A549 (cell line): ENCODE data around the gene KSR2. TPM values are rescaled to one million over a fixed set of nuclear protein-coding genes. Genes with fewer than 3 reads are reported as not detected.

Source experiments
- ATAC-seq, 2 experiments: fragments of 200-7000 bp in 1 of 2; fragments of >200 bp in 1 of 2; cut with Nextera tagmentation in 1 of 2; cut with Tn5 transposase in 1 of 2; 3 replicates each; pipeline versions ENCODE4 v1.8.0 to v1.9.1; 2018 to 2020; ENCODE audit warnings: mild to moderate bottlenecking in 1 of 2, moderate library complexity in 1 of 2
- CTCF ChIA-PET: fragments of 300-600 bp; sonication (Branson Sonifier 250); formaldehyde crosslinking; extraction: SDS; loops from one replicate; lab custom pipeline; 2021; ENCODE audit warnings: antibody characterized with exemption, inconsistent platforms; lab: Yijun Ruan, JAX
- POLR2A ChIA-PET: fragments of 350-600 bp; formaldehyde crosslinking; extraction: SDS; loops from one replicate; lab custom pipeline; 2021; ENCODE audit warnings: antibody characterized with exemption, inconsistent platforms; lab: Yijun Ruan, JAX
- DNase-seq, 2 experiments: peaks; one replicate each; pipeline versions ENCODE4 v3.0.0 to v3.0.0-alpha.2; 2011 to 2016; ENCODE audit warnings: low read depth in 1 of 2, low spot score in 1 of 2
- FAIRE-seq: peaks from 2 replicates; lab custom pipeline; 2011; peaks lifted over from hg19 to GRCh38; lab: Jason Lieb, UNC
- H3K27ac ChIP-seq, 2 experiments: fragments of >200 bp; sonication (Bioruptor Twin); formaldehyde crosslinking; 3 replicates each; pipeline ENCODE4 v1.5.1; 2016 to 2017
- H3K4me1 ChIP-seq: fragments of >200 bp; sonication (Bioruptor Twin); formaldehyde crosslinking; 3 replicates; pipeline ENCODE4 v1.6.1; 2016
- H3K4me2 ChIP-seq: fragments of >200 bp; sonication (Bioruptor Twin); formaldehyde crosslinking; 3 replicates; pipeline ENCODE4 v1.6.1; 2016
- H3K4me3 ChIP-seq: fragments of >200 bp; sonication (Bioruptor Twin); formaldehyde crosslinking; 3 replicates; pipeline ENCODE4 v1.5.1; 2016
- H3K9me3 ChIP-seq: fragments of >200 bp; sonication (Bioruptor Twin); formaldehyde crosslinking; 3 replicates; pipeline ENCODE4 v1.6.1; 2016
- ATOH8 ChIP-seq: fragments of 250-450 bp; sonication (Bioruptor Pico); IDR thresholded peaks from 2 replicates; pipeline ENCODE4 v1.5.0; 2020; ENCODE audit warnings: low read depth, mild to moderate bottlenecking, moderate library complexity
- BCL3 ChIP-seq: fragments of >200 bp; sonication (Bioruptor Twin); formaldehyde crosslinking; IDR thresholded peaks from 3 replicates; pipeline ENCODE4 v1.6.1; 2016
- CBX2 ChIP-seq: fragments of 200-600 bp; sonication (generic); IDR thresholded peaks from 2 replicates; pipeline ENCODE4 v1.6.1; 2016; ENCODE audit warnings: low read depth, mild to moderate bottlenecking, borderline replicate concordance
- CBX8 ChIP-seq: fragments of 200-600 bp; sonication (generic); IDR thresholded peaks from 2 replicates; pipeline ENCODE4 v1.6.1; 2016
- ELK1 ChIP-seq: fragments of 150-350 bp; IDR thresholded peaks from 2 replicates; pipeline ENCODE4 v1.6.1; 2014; ENCODE audit warnings: low read depth, mild to moderate bottlenecking, low read length
- FOXS1 ChIP-seq: fragments of 250-450 bp; sonication (Bioruptor Pico); IDR thresholded peaks from 2 replicates; pipeline ENCODE4 v1.5.0; 2020; ENCODE audit warnings: mild to moderate bottlenecking, moderate library complexity
- GATA3 ChIP-seq: IDR thresholded peaks from 2 replicates; pipeline ENCODE4 v1.6.1; 2012; ENCODE audit warnings: borderline replicate concordance
- HEYL ChIP-seq: fragments of 250-450 bp; sonication (Bioruptor Pico); IDR thresholded peaks from 2 replicates; pipeline ENCODE4 v1.8.0; 2021; ENCODE audit warnings: mild to moderate bottlenecking, moderate library complexity
- HOXB13 ChIP-seq: fragments of 250-450 bp; sonication (Bioruptor Pico); IDR thresholded peaks from 2 replicates; pipeline ENCODE4 v1.5.0; 2020; ENCODE audit warnings: low read depth, mild to moderate bottlenecking, moderate library complexity
- MAFK ChIP-seq: fragments of 450-650 bp; IDR thresholded peaks from 2 replicates; pipeline ENCODE4 v1.6.1; 2014; ENCODE audit not compliant: partially characterized antibody
- MAX ChIP-seq: IDR thresholded peaks from 2 replicates; pipeline ENCODE4 v1.6.1; 2012
- MAZ ChIP-seq: fragments of 150-350 bp; IDR thresholded peaks from 2 replicates; pipeline ENCODE4 v1.6.1; 2014; ENCODE audit warnings: antibody characterized with exemption, low read depth, low read length, borderline replicate concordance
- MYC ChIP-seq: IDR thresholded peaks from 2 replicates; pipeline ENCODE4 v1.6.1; 2012; ENCODE audit warnings: mild to moderate bottlenecking, inconsistent platforms, low read length, improper control_type of control experiment, borderline replicate concordance
- NFE2L2 ChIP-seq: fragments of 150-350 bp; conservative IDR thresholded peaks from 2 replicates; pipeline ENCODE4 v1.6.1; 2014; ENCODE audit warnings: low read length
- NPAS2 ChIP-seq: fragments of 250-450 bp; sonication (Bioruptor Pico); IDR thresholded peaks from 2 replicates; pipeline ENCODE4 v1.8.0; 2022; ENCODE audit warnings: mild to moderate bottlenecking, moderate library complexity, borderline replicate concordance
- RNF2 ChIP-seq: fragments of 200-600 bp; sonication (generic); IDR thresholded peaks from 2 replicates; pipeline ENCODE4 v1.6.1; 2016; ENCODE audit warnings: low read depth, mild to moderate bottlenecking, antibody characterized with exemption, moderate library complexity, borderline replicate concordance
- TP53 ChIP-seq: fragments of 250-450 bp; sonication (Bioruptor Pico); IDR thresholded peaks from 2 replicates; pipeline ENCODE4 v1.5.0; 2021; ENCODE audit warnings: mild to moderate bottlenecking, moderate library complexity
- ZFP36 ChIP-seq: fragments of 450-650 bp; IDR thresholded peaks from 2 replicates; pipeline ENCODE4 v1.6.1; 2014; ENCODE audit warnings: borderline replicate concordance; ENCODE audit not compliant: partially characterized antibody
- WGBS: methylation state at CpG from one replicate; pipeline ENCODE4 v1.1.6; 2017; ENCODE audit errors: missing lambda C conversion rate; 5-methylcytosine and 5-hydroxymethylcytosine counted together
- polyA plus RNA-seq, 4 experiments: library from polyadenylated mRNA; depleted of rRNA in 3 of 4; stranded (reverse); fragments of >200 nt; fragmentation: RNase III in 1 of 4; extraction: RNeasy Plus Mini Kit Qiagen cat#74134 plus additional on column Dnase treatment in 1 of 4; gene quantifications; 2 replicates in 3 of 4; 3 replicates in 1 of 4; pipeline ENCODE4 v1.2.3, GENCODE V29; 2011 to 2017
- TF ChIP-seq, protein P1 (sequence below): fragments of 450-650 bp; IDR thresholded peaks from 2 replicates; pipeline ENCODE4 v1.6.1; 2014; ENCODE audit warnings: antibody characterized with exemption

Gene KSR2
- polyA plus RNA-seq, 2 of the 4 experiments (the other 2 are of a cell fraction), result 0.37 to 1.2 TPM

DNA sequence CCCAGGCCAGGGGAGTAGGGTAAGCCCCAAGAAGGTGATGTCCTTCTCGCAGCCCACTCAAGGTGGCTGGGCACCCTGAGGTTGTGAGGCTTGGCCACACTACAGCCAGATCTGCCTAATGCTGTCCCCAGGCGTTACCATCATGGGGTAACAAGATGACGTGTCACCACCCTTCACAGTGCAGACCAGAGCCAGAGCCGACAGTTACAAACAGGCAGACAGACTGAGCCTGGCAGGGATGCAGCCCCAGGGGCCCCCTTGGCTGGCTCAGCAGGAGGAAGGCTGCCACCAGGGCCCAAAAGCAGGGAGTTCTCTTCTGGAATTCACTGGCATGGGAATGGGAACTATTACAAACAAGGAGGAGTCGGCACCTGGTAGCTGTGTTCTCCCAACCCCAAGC is 304.6 kb downstream of the KSR2 start:
- FAIRE-seq (no peak), ATAC-seq (no peak), DNase-seq (no peak)
- Histone ChIP-seq H3K4me2 (no peak overlapping the region), H3K9me3 (no peaks in the 10 kb centered on the region), H3K27ac (no peak overlapping the region), H3K4me1 (peaks cover 9% of the 10 kb centered on the region; the same call in 2 of the 3 replicates), H3K4me3 (no peak overlapping the region)
- ChIA-PET POLR2A (no interaction called here), CTCF (no interaction called here)
- TF ChIP-seq MAX, result no peak
- no peak for TF ChIP-seq GATA3
- no peak for TF ChIP-seq NPAS2
- no peak for TF ChIP-seq ATOH8 (CRISPR knock-in tag)
- TF ChIP-seq TP53, result no peak
- TF ChIP-seq CBX8, result no peak
- TF ChIP-seq ZFP36, result no peak
- TF ChIP-seq BCL3, result no peak
- TF ChIP-seq CBX2, result no peak
- WGBS, result 91% methylated on average over 4 of the region's 5 CpGs

- FAIRE-seq (no peak), ATAC-seq (no peak), DNase-seq (no peak)
- H3K27ac ChIP-seq, result peak overlapping the region in 1 of 2 experiments; percentile 39; a peak in 1 of 6 replicates
- H3K4me3 ChIP-seq, result no peak overlapping the region
- ChIA-PET POLR2A (no interaction called here), CTCF (interaction anchor here (1.1 to 1.8 kb wide), 3 partner anchors 56 to 426 kb away, joined by 3 to 6 read pairs (median 3); no protein-coding TSS in a partner anchor)
- H3K4me2 ChIP-seq, result peak overlapping the region; percentile 14; the same call in 1 of the 3 replicates
- H3K9me3 ChIP-seq, result no peaks in the 10 kb centered on the region
- TF ChIP-seq MAFK (peak; percentile 32), MYC (no peak), NFE2L2 (peak; percentile 42)
- 47% methylated on average over 8 of the region's 8 CpGs for WGBS
- peaks cover 9% of the 10 kb centered on the region; the same call in 2 of the 3 replicates for H3K4me1 ChIP-seq
These were observed 306.0 kb downstream of the KSR2 start for GRCh38 chr12:117662620-117663395.

DNA sequence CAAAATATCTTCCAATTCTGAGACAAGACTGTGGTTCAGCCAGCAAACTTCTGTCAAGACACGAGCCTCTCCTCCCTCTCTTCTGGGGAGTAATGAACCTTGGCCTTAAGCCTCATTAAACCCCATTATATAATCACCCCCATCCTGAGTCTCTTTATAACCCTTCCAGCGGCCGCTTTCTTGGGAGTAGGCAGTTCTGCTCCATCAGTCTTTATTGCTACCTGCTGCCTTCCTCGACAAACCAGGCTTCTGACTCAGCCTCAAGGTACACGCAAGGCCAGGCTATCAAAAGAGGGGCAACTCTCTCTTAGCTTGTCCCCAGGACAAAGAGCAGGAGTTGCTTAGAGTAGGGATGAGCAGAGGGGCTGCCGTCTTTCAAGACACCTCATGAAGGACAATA is 306.6 kb downstream of the KSR2 start:
- Histone ChIP-seq H3K4me2 (0 out of 3 replicates have a peak overlapping the region, but pooled peaks have one; percentile 14), H3K4me1 (peaks cover 9% of the 10 kb centered on the region; the same call in 2 of the 3 replicates), H3K4me3 (no peak overlapping the region), H3K27ac (peak overlapping the region in 1 of 2 experiments; percentile 39; a peak in 1 of 6 replicates), H3K9me3 (no peaks in the 10 kb centered on the region)
- POLR2A ChIA-PET, result no interaction called here
- WGBS, result 77% methylated on average over 6 of the region's 6 CpGs
- CTCF ChIA-PET, result interaction anchor here (0.7 to 1.8 kb wide), 4 partner anchors 9 to 175 kb away, joined by 3 to 6 read pairs (median 3); no protein-coding TSS in a partner anchor
- no peak for DNase-seq
- FAIRE-seq, result no peak
- ATAC-seq, result no peak
- TF ChIP-seq ATOH8 (CRISPR knock-in tag) (no peak), MAZ (no peak), RNF2 (no peak), HOXB13 (CRISPR knock-in tag) (no peak), ZFP36 (no peak), FOXS1 (CRISPR knock-in tag) (no peak), MYC (no peak), HEYL (CRISPR knock-in tag) (no peak), ELK1 (no peak)
- TF ChIP-seq, protein P1, sequence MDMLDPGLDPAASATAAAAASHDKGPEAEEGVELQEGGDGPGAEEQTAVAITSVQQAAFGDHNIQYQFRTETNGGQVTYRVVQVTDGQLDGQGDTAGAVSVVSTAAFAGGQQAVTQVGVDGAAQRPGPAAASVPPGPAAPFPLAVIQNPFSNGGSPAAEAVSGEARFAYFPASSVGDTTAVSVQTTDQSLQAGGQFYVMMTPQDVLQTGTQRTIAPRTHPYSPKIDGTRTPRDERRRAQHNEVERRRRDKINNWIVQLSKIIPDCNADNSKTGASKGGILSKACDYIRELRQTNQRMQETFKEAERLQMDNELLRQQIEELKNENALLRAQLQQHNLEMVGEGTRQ, result no peak
